GM18520 (cell line): Measurements from ENCODE around the gene C4orf51.
"Not testable (repeated sequence)": the region's sequence is repeated elsewhere in the genome, so short reads cannot be mapped to it uniquely, and the experiment has no call there.

Experiments used
- ATAC-seq: cut with Tn5 transposase; IDR thresholded peaks from one replicate; pipeline ENCODE4 v1.9.1; 2021; ENCODE audit not compliant: unreplicated experiment

The C4orf51 gene

GRCh38 chr4:145679991-145680455 lies at the start of gene C4orf51:
TSS of gene C4orf51 (plus strand) at chr4:145680146. CDS start at chr4:145680204, 58 bp downstream.
- ATAC-seq: no peak

GRCh38 chr4:145635117-145635516 lies 44.8 kb upstream of the C4orf51 start:
- ATAC-seq: no peak

- ATAC-seq: no peak
These were observed 44.3 kb upstream of the C4orf51 start for GRCh38 chr4:145635630-145636029.

GRCh38 chr4:145639186-145639698 lies 40.7 kb upstream of the C4orf51 start:
- no peak for ATAC-seq

GRCh38 chr4:145640236-145640635 lies 39.7 kb upstream of the C4orf51 start:
- not testable (repeated sequence) for ATAC-seq

- ATAC-seq: no peak
These were observed 36.7 kb upstream of the C4orf51 start for GRCh38 chr4:145643295-145643694.

- ATAC-seq: no peak
These were observed 35.2 kb upstream of the C4orf51 start for GRCh38 chr4:145644699-145645098.

GRCh38 chr4:145656156-145656555 lies 23.8 kb upstream of the C4orf51 start:
- no peak for ATAC-seq

- ATAC-seq: no peak
These were observed 19.9 kb upstream of the C4orf51 start for GRCh38 chr4:145660064-145660463.

- ATAC-seq: no peak
These were observed 16.8 kb upstream of the C4orf51 start for GRCh38 chr4:145663194-145663593.

GRCh38 chr4:145665773-145666172 lies 14.2 kb upstream of the C4orf51 start:
- ATAC-seq: no peak

- no peak for ATAC-seq
These were observed 9.5 kb upstream of the C4orf51 start for GRCh38 chr4:145670422-145670821.

GRCh38 chr4:145679520-145679919 lies 426 bp upstream of the C4orf51 start:
- ATAC-seq: no peak

- ATAC-seq: no peak
These were observed 956 bp downstream of the C4orf51 start for GRCh38 chr4:145680902-145681301.

GRCh38 chr4:145681518-145681917 lies 1.6 kb downstream of the C4orf51 start:
- ATAC-seq: no peak

GRCh38 chr4:145681956-145682355 lies 2.0 kb downstream of the C4orf51 start:
- ATAC-seq: no peak

GRCh38 chr4:145686991-145687390 lies 7.0 kb downstream of the C4orf51 start:
- no peak for ATAC-seq

GRCh38 chr4:145690610-145691009 lies 10.7 kb downstream of the C4orf51 start:
- no peak for ATAC-seq

GRCh38 chr4:145691416-145691815 lies 11.5 kb downstream of the C4orf51 start:
- not testable (repeated sequence) for ATAC-seq

- no peak for ATAC-seq
These were observed 15.0 kb downstream of the C4orf51 start for GRCh38 chr4:145694929-145695328.

GRCh38 chr4:145697332-145697731 lies 17.4 kb downstream of the C4orf51 start:
- ATAC-seq: no peak

GRCh38 chr4:145698507-145698906 lies 18.6 kb downstream of the C4orf51 start:
- no peak for ATAC-seq

GRCh38 chr4:145703850-145704497 lies 24.0 kb downstream of the C4orf51 start:
- ATAC-seq: no peak
